ENCODE measurements around the gene TDRD9.

The TDRD9 gene

DNA sequence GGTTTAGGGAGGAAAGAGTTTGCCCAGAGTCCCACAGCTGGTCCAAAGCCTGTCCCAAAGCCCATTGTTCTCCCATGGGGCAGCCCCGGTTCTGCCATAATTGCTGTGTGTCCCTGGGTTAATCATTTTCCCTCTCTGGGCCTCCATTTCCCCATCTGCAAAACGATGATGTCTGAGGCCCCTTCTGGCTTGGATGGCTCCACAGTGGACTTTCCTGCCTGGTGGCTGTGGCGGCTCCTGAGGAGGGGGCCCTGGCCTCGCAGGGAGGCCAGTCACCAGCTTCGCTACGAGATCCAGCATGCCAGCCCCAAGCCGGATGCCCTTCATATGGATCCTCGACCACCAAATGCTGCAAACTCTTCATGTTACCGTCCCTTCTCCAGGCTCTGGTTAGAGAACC lies 43.4 kb upstream of the TDRD9 start:
- Histone ChIP-seq H3K79me2 (ENCODE audit: control insufficient read depth, insufficient read depth, low read length, poor library complexity) (no peaks in the 10 kb centered on the region), H3K9ac (ENCODE audit: low read length) (no peak overlapping the region), H3K79me1 (ENCODE audit: low read length) (no peaks in the 10 kb centered on the region), H3K27ac (ENCODE audit: low read depth, low read length) (no peak overlapping the region), H2AK5ac (ENCODE audit: low read length) (no peak overlapping the region), H2BK12ac (ENCODE audit: low read length) (no peak overlapping the region), H3K4me3 (ENCODE audit: low read depth, low read length) (no peak overlapping the region), H4K91ac (ENCODE audit: low read depth, low read length) (no peak overlapping the region), H3K4ac (ENCODE audit: low read depth, low read length) (no peak overlapping the region), H3K9me3 (ENCODE audit: insufficient read depth, low read depth, low read length) (no peaks in the 10 kb centered on the region), H3K4me2 (ENCODE audit: low read length) (no peak overlapping the region), H3K4me1 (ENCODE audit: control insufficient read depth in 1 of 2, insufficient read depth in 2 of 2, low read length in 2 of 2) (peaks cover 0 to 7% of the 10 kb centered on the region in 2 experiments), H3K18ac (ENCODE audit: low read length) (no peak overlapping the region), H3K23ac (ENCODE audit: low read length) (no peak overlapping the region), H3K36me3 (ENCODE audit: control insufficient read depth in 1 of 2, insufficient read depth in 2 of 2, low read length in 2 of 2) (no peaks in the 10 kb centered on the region), H4K8ac (ENCODE audit: low read depth, low read length) (no peak overlapping the region), H3K14ac (ENCODE audit: low read length) (no peak overlapping the region), H2AFZ (ENCODE audit: insufficient read depth, low read length, poor library complexity) (no peak overlapping the region), H2BK5ac (ENCODE audit: low read depth, low read length, poor library complexity) (no peak overlapping the region), H2BK120ac (ENCODE audit: insufficient read depth, low read length, poor library complexity) (no peak overlapping the region), H3K27me3 (ENCODE audit: insufficient read depth, low read length) (no peaks in the 10 kb centered on the region), H4K12ac (ENCODE audit: low read depth, low read length) (no peak overlapping the region)
- no peak for DNase-seq
- no CpG with 5 or more reads among the region's 9 CpGs for WGBS (ENCODE audit: extremely low coverage, insufficient coverage, insufficient read length)

DNA sequence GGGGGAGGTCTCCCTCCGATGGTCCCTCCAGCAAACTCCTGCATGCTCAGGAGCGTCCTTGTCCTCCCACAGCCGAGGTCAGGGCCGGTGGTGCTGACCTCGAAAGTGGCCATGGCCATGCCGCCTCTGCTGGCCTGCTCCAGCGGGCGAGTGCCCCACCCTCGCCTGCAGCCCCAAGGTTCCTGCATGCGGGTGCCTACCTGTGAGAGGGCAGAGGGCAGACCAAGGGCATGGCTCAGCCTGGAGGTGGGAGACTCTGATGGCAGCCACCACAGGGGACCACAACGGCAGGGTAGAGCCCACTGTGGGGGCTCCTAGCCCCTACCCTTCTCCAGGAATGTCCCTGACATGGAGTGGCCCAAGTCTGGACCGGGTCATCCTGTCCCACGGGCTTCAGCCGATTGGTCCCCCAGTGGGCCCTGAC lies 42.7 kb upstream of the TDRD9 start:
- Histone ChIP-seq H4K12ac (ENCODE audit: low read depth, low read length) (no peak overlapping the region), H3K4me3 (ENCODE audit: low read depth, low read length) (no peak overlapping the region), H2AFZ (ENCODE audit: insufficient read depth, low read length, poor library complexity) (no peak overlapping the region), H3K23ac (ENCODE audit: low read length) (no peak overlapping the region), H3K18ac (ENCODE audit: low read length) (no peak overlapping the region), H2BK5ac (ENCODE audit: low read depth, low read length, poor library complexity) (no peak overlapping the region), H2AK5ac (ENCODE audit: low read length) (no peak overlapping the region), H3K4me1 (ENCODE audit: control insufficient read depth in 1 of 2, insufficient read depth in 2 of 2, low read length in 2 of 2) (peaks cover 0 to 7% of the 10 kb centered on the region in 2 experiments), H3K79me2 (ENCODE audit: control insufficient read depth, insufficient read depth, low read length, poor library complexity) (no peaks in the 10 kb centered on the region), H4K91ac (ENCODE audit: low read depth, low read length) (no peak overlapping the region), H3K9ac (ENCODE audit: low read length) (no peak overlapping the region), H2BK12ac (ENCODE audit: low read length) (no peak overlapping the region), H4K8ac (ENCODE audit: low read depth, low read length) (no peak overlapping the region), H3K27ac (ENCODE audit: low read depth, low read length) (no peak overlapping the region), H3K79me1 (ENCODE audit: low read length) (no peaks in the 10 kb centered on the region), H3K36me3 (ENCODE audit: control insufficient read depth in 1 of 2, insufficient read depth in 2 of 2, low read length in 2 of 2) (no peaks in the 10 kb centered on the region), H3K27me3 (ENCODE audit: insufficient read depth, low read length) (no peaks in the 10 kb centered on the region), H3K14ac (ENCODE audit: low read length) (no peak overlapping the region), H3K4ac (ENCODE audit: low read depth, low read length) (no peak overlapping the region), H2BK120ac (ENCODE audit: insufficient read depth, low read length, poor library complexity) (no peak overlapping the region), H3K9me3 (ENCODE audit: insufficient read depth, low read depth, low read length) (no peaks in the 10 kb centered on the region), H3K4me2 (ENCODE audit: low read length) (no peak overlapping the region)
- no CpG with 5 or more reads among the region's 14 CpGs for WGBS (ENCODE audit: extremely low coverage, insufficient coverage, insufficient read length)
- DNase-seq, result no peak

DNA sequence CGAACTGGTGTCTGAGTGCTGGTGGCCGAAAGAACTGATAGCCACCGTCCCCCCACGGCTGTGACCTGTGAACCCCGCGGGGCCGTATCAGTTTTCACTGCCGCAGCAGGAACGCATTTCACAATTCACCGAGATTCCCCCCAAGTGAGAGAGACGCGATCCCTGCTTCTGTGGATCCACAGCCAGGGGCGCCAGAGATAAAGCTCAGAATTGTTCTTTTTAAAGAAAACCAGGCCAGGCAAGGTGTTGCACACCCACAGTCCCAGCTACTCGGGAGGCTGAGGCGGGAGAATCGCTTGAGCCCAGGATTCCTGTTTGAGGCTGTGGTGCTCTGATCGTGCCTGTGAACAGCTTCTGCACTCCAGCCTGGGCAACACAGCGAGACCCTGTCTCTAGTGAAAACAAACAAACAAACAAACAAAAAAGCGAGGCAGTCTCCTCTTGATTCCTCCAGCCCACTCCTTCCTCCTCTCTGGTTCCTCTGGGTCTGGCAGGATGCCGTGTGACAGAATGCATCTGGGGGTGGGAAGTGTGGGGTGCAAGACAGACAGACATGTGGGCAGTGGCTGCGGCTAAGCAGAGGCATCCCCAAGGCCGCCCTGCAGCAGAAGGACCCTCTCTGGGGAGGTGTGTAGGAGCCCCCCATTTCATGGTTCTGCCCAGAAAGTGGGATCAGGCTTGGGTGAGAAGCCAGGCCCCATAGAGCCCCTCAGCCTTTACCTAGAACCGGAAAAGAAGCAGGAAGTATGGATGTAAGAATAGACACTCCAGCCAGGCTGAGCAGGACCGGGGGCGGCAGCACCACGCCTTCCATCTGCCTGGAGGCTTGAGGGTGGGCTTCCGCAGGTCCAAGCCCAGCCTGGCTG lies 41.7 kb upstream of the TDRD9 start:
- WGBS (ENCODE audit: extremely low coverage, insufficient coverage, insufficient read length), result no CpG with 5 or more reads among the region's 27 CpGs
- Histone ChIP-seq H3K4me1 (ENCODE audit: control insufficient read depth in 1 of 2, insufficient read depth in 2 of 2, low read length in 2 of 2) (peaks cover 0 to 7% of the 10 kb centered on the region in 2 experiments), H3K18ac (ENCODE audit: low read length) (no peak overlapping the region), H2AK5ac (ENCODE audit: low read length) (no peak overlapping the region), H3K36me3 (ENCODE audit: control insufficient read depth in 1 of 2, insufficient read depth in 2 of 2, low read length in 2 of 2) (no peaks in the 10 kb centered on the region), H3K79me1 (ENCODE audit: low read length) (no peaks in the 10 kb centered on the region), H3K9me3 (ENCODE audit: insufficient read depth, low read depth, low read length) (no peaks in the 10 kb centered on the region), H2BK120ac (ENCODE audit: insufficient read depth, low read length, poor library complexity) (no peak overlapping the region), H3K14ac (ENCODE audit: low read length) (no peak overlapping the region), H3K79me2 (ENCODE audit: control insufficient read depth, insufficient read depth, low read length, poor library complexity) (no peaks in the 10 kb centered on the region), H3K4me3 (ENCODE audit: low read depth, low read length) (no peak overlapping the region), H3K4me2 (ENCODE audit: low read length) (no peak overlapping the region), H2BK5ac (ENCODE audit: low read depth, low read length, poor library complexity) (no peak overlapping the region), H2BK12ac (ENCODE audit: low read length) (no peak overlapping the region), H4K91ac (ENCODE audit: low read depth, low read length) (no peak overlapping the region), H3K27me3 (ENCODE audit: insufficient read depth, low read length) (no peaks in the 10 kb centered on the region), H2AFZ (ENCODE audit: insufficient read depth, low read length, poor library complexity) (no peak overlapping the region), H4K8ac (ENCODE audit: low read depth, low read length) (no peak overlapping the region), H3K4ac (ENCODE audit: low read depth, low read length) (no peak overlapping the region), H3K23ac (ENCODE audit: low read length) (no peak overlapping the region), H3K27ac (ENCODE audit: low read depth, low read length) (no peak overlapping the region), H4K12ac (ENCODE audit: low read depth, low read length) (no peak overlapping the region), H3K9ac (ENCODE audit: low read length) (no peak overlapping the region)
- no peak for DNase-seq

DNA sequence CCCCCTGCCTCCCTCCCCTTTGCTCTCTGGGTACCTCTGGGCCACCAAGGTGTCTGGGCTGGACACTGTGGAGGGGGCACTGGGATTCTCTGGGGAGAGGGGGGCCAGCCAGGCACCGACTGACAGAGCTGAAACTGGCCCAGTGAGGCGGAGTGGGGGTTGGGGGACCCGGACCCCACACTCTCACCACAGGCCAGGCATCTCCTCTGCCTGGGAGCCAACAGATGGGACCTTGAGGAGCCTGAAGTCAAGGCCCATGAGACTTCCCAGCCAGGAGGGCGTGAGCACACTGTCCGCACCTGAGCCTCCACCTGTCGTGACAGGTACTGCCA lies 41.1 kb upstream of the TDRD9 start:
- no peak overlapping the region for H3K4ac ChIP-seq (ENCODE audit: low read depth, low read length)
- H2BK12ac ChIP-seq (ENCODE audit: low read length), result no peak overlapping the region
- H3K36me3 ChIP-seq (ENCODE audit: control insufficient read depth in 1 of 2, insufficient read depth in 2 of 2, low read length in 2 of 2), result no peaks in the 10 kb centered on the region
- no peak overlapping the region for H4K91ac ChIP-seq (ENCODE audit: low read depth, low read length)
- H3K9me3 ChIP-seq (ENCODE audit: insufficient read depth, low read depth, low read length), result no peaks in the 10 kb centered on the region
- H4K12ac ChIP-seq (ENCODE audit: low read depth, low read length), result no peak overlapping the region
- no peaks in the 10 kb centered on the region for H3K79me1 ChIP-seq (ENCODE audit: low read length)
- no peak overlapping the region for H2AFZ ChIP-seq (ENCODE audit: insufficient read depth, low read length, poor library complexity)
- H3K79me2 ChIP-seq (ENCODE audit: control insufficient read depth, insufficient read depth, low read length, poor library complexity), result no peaks in the 10 kb centered on the region
- no peak overlapping the region for H2AK5ac ChIP-seq (ENCODE audit: low read length)
- H3K14ac ChIP-seq (ENCODE audit: low read length), result no peak overlapping the region
- no peak overlapping the region for H3K18ac ChIP-seq (ENCODE audit: low read length)
- no peak overlapping the region for H2BK120ac ChIP-seq (ENCODE audit: insufficient read depth, low read length, poor library complexity)
- no peak overlapping the region for H4K8ac ChIP-seq (ENCODE audit: low read depth, low read length)
- no CpG with 5 or more reads among the region's 6 CpGs for WGBS (ENCODE audit: extremely low coverage, insufficient coverage, insufficient read length)
- H2BK5ac ChIP-seq (ENCODE audit: low read depth, low read length, poor library complexity), result no peak overlapping the region
- no peak overlapping the region for H3K4me3 ChIP-seq (ENCODE audit: low read depth, low read length)
- no peaks in the 10 kb centered on the region for H3K27me3 ChIP-seq (ENCODE audit: insufficient read depth, low read length)
- H3K4me1 ChIP-seq (ENCODE audit: control insufficient read depth in 1 of 2, insufficient read depth in 2 of 2, low read length in 2 of 2), result peaks cover 0 to 7% of the 10 kb centered on the region in 2 experiments
- no peak overlapping the region for H3K23ac ChIP-seq (ENCODE audit: low read length)
- H3K4me2 ChIP-seq (ENCODE audit: low read length), result no peak overlapping the region
- H3K9ac ChIP-seq (ENCODE audit: low read length), result no peak overlapping the region
- H3K27ac ChIP-seq (ENCODE audit: low read depth, low read length), result no peak overlapping the region
- no peak for DNase-seq

Measured in trophoblast cell (in vitro differentiated cells and primary cell).